ENCODE results near the gene LIN37. TPM values are rescaled to one million over a fixed set of nuclear protein-coding genes. Genes with fewer than 3 reads are reported as not detected.

Gene LIN37
- total and polyA plus RNA-seq, 7 donors = 3.1 to 26.8 (median 14.5) TPM

GRCh38 chr19:35773020-35773806, 24.8 kb downstream of the LIN37 start:
- peaks cover 7% of the 10 kb centered on the region for H3K4me1 ChIP-seq
- H3K9me3 ChIP-seq = no peaks in the 10 kb centered on the region
- no peak for TF ChIP-seq CTCF (IDR thresholded peaks at IDR 0.05)
- no peaks in the 10 kb centered on the region for H3K27me3 ChIP-seq (ENCODE audit: insufficient read depth in 3 of 3, low read length in 2 of 3)
- H3K36me3 ChIP-seq (ENCODE audit: insufficient read depth in 1 of 2, low read depth in 1 of 2) = no peaks in the 10 kb centered on the region
- 45 to 59% (median 49%) methylated on average over 9 of the region's 9 CpGs for WGBS, 3 donors
- intact Hi-C loops (cut with DNase I) = no loop called here
- H3K27ac ChIP-seq = no peak overlapping the region
- no peak for ATAC-seq
- no peak overlapping the region for H3K4me3 ChIP-seq
- no peak for DNase-seq

- Histone ChIP-seq H3K4me3 (peak overlapping the region; percentile 95), H3K27ac (no peak overlapping the region), H3K9me3 (no peaks in the 10 kb centered on the region), H3K27me3 (ENCODE audit: insufficient read depth in 3 of 3, low read length in 2 of 3) (no peaks in the 10 kb centered on the region), H3K4me1 (peaks cover 7% of the 10 kb centered on the region), H3K36me3 (ENCODE audit: insufficient read depth in 1 of 2, low read depth in 1 of 2) (peaks cover 0 to 12% of the 10 kb centered on the region in 2 donors)
- 33 to 50% (median 40%) methylated on average over 16 of the region's 16 CpGs for WGBS, 3 donors
- intact Hi-C loops (cut with DNase I) = no loop called here
- DNase-seq (no peak), ATAC-seq (peak in 1 of 4 donors; percentile 10)
- TF ChIP-seq CTCF (IDR thresholded peaks at IDR 0.05) = no peak
These were observed 26.1 kb downstream of the LIN37 start for GRCh38 chr19:35774274-35775045.

GRCh38 chr19:35775046-35775297, 26.6 kb downstream of the LIN37 start:
- Histone ChIP-seq H3K4me3 (peak overlapping the region; percentile 95), H3K36me3 (ENCODE audit: insufficient read depth in 1 of 2, low read depth in 1 of 2) (peaks cover 0 to 15% of the 10 kb centered on the region in 2 donors), H3K27ac (no peak overlapping the region), H3K4me1 (peaks cover 7% of the 10 kb centered on the region), H3K27me3 (ENCODE audit: insufficient read depth in 3 of 3, low read length in 2 of 3) (no peaks in the 10 kb centered on the region), H3K9me3 (no peaks in the 10 kb centered on the region)
- no peak for DNase-seq
- peak; percentile 9 to 43 (median 20) for ATAC-seq
- WGBS, 3 donors = 7 to 34% (median 21%) methylated on average over 9 of the region's 9 CpGs
- intact Hi-C loops (cut with DNase I) = no loop called here
- no peak for TF ChIP-seq CTCF (IDR thresholded peaks at IDR 0.05)

- ATAC-seq (peak; percentile 98 to 100 (median 99)), DNase-seq (peak; percentile 99 to 100)
- peak within 1 kb of the TSS; percentile 30 for H3K27ac ChIP-seq
- peak within 1 kb of the TSS; percentile 95 for H3K4me3 ChIP-seq
- TF ChIP-seq CTCF (IDR thresholded peaks at IDR 0.05) = no peak
- H3K27me3 ChIP-seq (ENCODE audit: insufficient read depth in 3 of 3, low read length in 2 of 3) = no peaks in the 10 kb centered on the region
- no peaks in the 10 kb centered on the region for H3K9me3 ChIP-seq
- H3K4me1 ChIP-seq = peaks cover 7% of the 10 kb centered on the region
- WGBS, 3 donors = 0 to 1% (median 0%) methylated on average over 42 to 82 of the region's 82 CpGs
- intact Hi-C loops (cut with DNase I) = no loop called here
- peaks cover 0 to 19% of the 10 kb centered on the region in 2 donors for H3K36me3 ChIP-seq (ENCODE audit: insufficient read depth in 1 of 2, low read depth in 1 of 2)
These were observed 27.1 kb downstream of the LIN37 start, which contains the start of gene ARHGAP33 for GRCh38 chr19:35775298-35776101. TSS of gene ARHGAP33 (plus strand) at chr19:35775564. CDS start at chr19:35775659, 95 bp downstream.

Data from psoas muscle (tissue), 8 donors.